Osteocyte (in vitro differentiated cells): ENCODE measurements around the gene DSTYK. TPM values are rescaled to one million over a fixed set of nuclear protein-coding genes. Genes with fewer than 3 reads are reported as not detected.
A peak's percentile ranks its signal among the peaks of the same experiment; 100 is the strongest.

Experiments used
- DNase-seq: peaks from one replicate; pipeline ENCODE4 v3.0.0; 2021; ENCODE audit warnings: mixed read lengths; ENCODE audit not compliant: unreplicated experiment; ENCODE audit errors: extremely low spot score
- H3K27ac Mint-ChIP-seq: one replicate; pipeline ENCODE4 v1.8.0; 2021; ENCODE audit warnings: mild to moderate bottlenecking, mixed read lengths; ENCODE audit not compliant: unreplicated experiment
- H3K27me3 Mint-ChIP-seq: one replicate; pipeline ENCODE4 v1.8.0; 2021; ENCODE audit warnings: mixed read lengths; ENCODE audit not compliant: unreplicated experiment
- H3K36me3 Mint-ChIP-seq: one replicate; pipeline ENCODE4 v1.8.0; 2021; ENCODE audit warnings: mixed read lengths; ENCODE audit not compliant: unreplicated experiment
- H3K4me1 Mint-ChIP-seq: one replicate; pipeline ENCODE4 v1.8.0; 2021; ENCODE audit warnings: mixed read lengths; ENCODE audit not compliant: unreplicated experiment
- H3K4me3 Mint-ChIP-seq: one replicate; pipeline ENCODE4 v1.8.0; 2021; ENCODE audit warnings: mild to moderate bottlenecking, moderate library complexity, mixed read lengths; ENCODE audit not compliant: unreplicated experiment
- H3K9me3 Mint-ChIP-seq: one replicate; pipeline ENCODE4 v1.8.0; 2021; ENCODE audit warnings: mixed read lengths; ENCODE audit not compliant: unreplicated experiment
- CTCF ChIP-seq: fragments of 200-600 bp; sonication (generic); IDR thresholded peaks from 2 replicates; pipeline ENCODE4 v1.5.0; 2021; ENCODE audit warnings: antibody characterized with exemption, mild to moderate bottlenecking, moderate library complexity
- total RNA-seq: library from RNA; stranded (reverse); gene quantifications from 2 replicates; pipeline ENCODE4 v1.2.1, GENCODE V29; 2021

DSTYK gene
- total RNA-seq, 1 donor from 2014 or later, result 15.3 TPM

- Mint-ChIP-seq H3K27me3 (no peaks in the 10 kb centered on the region), H3K36me3 (peaks cover 2% of the 10 kb centered on the region), H3K4me3 (no peak overlapping the region), H3K9me3 (no peaks in the 10 kb centered on the region), H3K4me1 (peaks cover 45% of the 10 kb centered on the region), H3K27ac (no peak overlapping the region)
- no peak for DNase-seq
- TF ChIP-seq CTCF, result no peak
These were observed 69.4 kb downstream of the DSTYK start for GRCh38 chr1:205142102-205142469.

GRCh38 chr1:205141236-205142101, 70.0 kb downstream of the DSTYK start:
- no peaks in the 10 kb centered on the region for H3K36me3 Mint-ChIP-seq
- DNase-seq, result peak; percentile 87
- H3K4me3 Mint-ChIP-seq, result no peak overlapping the region
- no peak overlapping the region for H3K27ac Mint-ChIP-seq
- peak; percentile 84 for TF ChIP-seq CTCF
- no peaks in the 10 kb centered on the region for H3K27me3 Mint-ChIP-seq
- H3K4me1 Mint-ChIP-seq, result peaks cover 41% of the 10 kb centered on the region
- no peaks in the 10 kb centered on the region for H3K9me3 Mint-ChIP-seq

GRCh38 chr1:205140113-205140512, 71.4 kb downstream of the DSTYK start:
- TF ChIP-seq CTCF, result no peak
- no peaks in the 10 kb centered on the region for H3K36me3 Mint-ChIP-seq
- DNase-seq, result no peak
- H3K4me3 Mint-ChIP-seq, result no peak overlapping the region
- H3K27ac Mint-ChIP-seq, result no peak overlapping the region
- no peaks in the 10 kb centered on the region for H3K27me3 Mint-ChIP-seq
- peaks cover 28% of the 10 kb centered on the region for H3K4me1 Mint-ChIP-seq
- H3K9me3 Mint-ChIP-seq, result no peaks in the 10 kb centered on the region

- H3K36me3 Mint-ChIP-seq, result no peaks in the 10 kb centered on the region
- peaks cover 12% of the 10 kb centered on the region for H3K4me1 Mint-ChIP-seq
- DNase-seq, result no peak
- no peaks in the 10 kb centered on the region for H3K9me3 Mint-ChIP-seq
- no peak overlapping the region for H3K4me3 Mint-ChIP-seq
- TF ChIP-seq CTCF, result no peak
- H3K27ac Mint-ChIP-seq, result no peak overlapping the region
- H3K27me3 Mint-ChIP-seq, result no peaks in the 10 kb centered on the region
These were observed 73.6 kb downstream of the DSTYK start for GRCh38 chr1:205137901-205138300.

GRCh38 chr1:205133287-205133686, 78.2 kb downstream of the DSTYK start:
- Mint-ChIP-seq H3K4me3 (no peak overlapping the region), H3K27me3 (no peaks in the 10 kb centered on the region), H3K4me1 (no peaks in the 10 kb centered on the region), H3K27ac (no peak overlapping the region), H3K36me3 (no peaks in the 10 kb centered on the region), H3K9me3 (no peaks in the 10 kb centered on the region)
- no peak for DNase-seq
- no peak for TF ChIP-seq CTCF
